Loucy (cell line): Measurements from ENCODE around the gene KY.

Experiments used
- EZH2phosphoT487 ChIP-seq: fragments of 200-600 bp; IDR thresholded peaks from 2 replicates; pipeline ENCODE4 v1.6.1; 2018; ENCODE audit warnings: antibody characterized with exemption, mild to moderate bottlenecking, moderate library complexity, borderline replicate concordance
- TF ChIP-seq, protein P1 (sequence below): fragments of 200-600 bp; sonication (generic); conservative IDR thresholded peaks from 2 replicates; pipeline ENCODE4 v1.5.1; 2014; ENCODE audit warnings: mild to moderate bottlenecking, antibody characterized with exemption, low read length

DNA sequence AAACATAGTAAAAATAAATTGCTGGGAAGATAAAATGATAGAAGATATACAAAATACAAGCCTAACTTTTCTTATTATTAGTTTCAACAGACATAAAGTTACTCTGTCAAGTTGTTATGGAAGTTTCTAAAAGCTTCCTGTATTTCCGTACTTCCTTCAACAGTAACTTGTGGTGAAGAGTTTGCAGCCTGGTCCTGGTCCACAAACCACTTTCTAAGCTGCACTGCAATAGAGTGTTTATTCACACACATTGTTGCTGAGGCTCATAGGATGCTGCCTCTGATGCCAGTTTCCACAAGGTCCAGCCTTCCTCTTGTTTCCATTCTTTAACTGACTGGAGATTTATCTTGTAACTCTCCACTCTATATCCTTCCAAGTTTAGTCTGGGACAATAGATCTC is 39.4 kb upstream of the KY start:
- TF ChIP-seq, protein P1, sequence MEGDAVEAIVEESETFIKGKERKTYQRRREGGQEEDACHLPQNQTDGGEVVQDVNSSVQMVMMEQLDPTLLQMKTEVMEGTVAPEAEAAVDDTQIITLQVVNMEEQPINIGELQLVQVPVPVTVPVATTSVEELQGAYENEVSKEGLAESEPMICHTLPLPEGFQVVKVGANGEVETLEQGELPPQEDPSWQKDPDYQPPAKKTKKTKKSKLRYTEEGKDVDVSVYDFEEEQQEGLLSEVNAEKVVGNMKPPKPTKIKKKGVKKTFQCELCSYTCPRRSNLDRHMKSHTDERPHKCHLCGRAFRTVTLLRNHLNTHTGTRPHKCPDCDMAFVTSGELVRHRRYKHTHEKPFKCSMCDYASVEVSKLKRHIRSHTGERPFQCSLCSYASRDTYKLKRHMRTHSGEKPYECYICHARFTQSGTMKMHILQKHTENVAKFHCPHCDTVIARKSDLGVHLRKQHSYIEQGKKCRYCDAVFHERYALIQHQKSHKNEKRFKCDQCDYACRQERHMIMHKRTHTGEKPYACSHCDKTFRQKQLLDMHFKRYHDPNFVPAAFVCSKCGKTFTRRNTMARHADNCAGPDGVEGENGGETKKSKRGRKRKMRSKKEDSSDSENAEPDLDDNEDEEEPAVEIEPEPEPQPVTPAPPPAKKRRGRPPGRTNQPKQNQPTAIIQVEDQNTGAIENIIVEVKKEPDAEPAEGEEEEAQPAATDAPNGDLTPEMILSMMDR: no peak
- no peak for TF ChIP-seq EZH2phosphoT487
